Spinal cord (tissue), 10 donors: ENCODE data around the gene SEC61B. TPM values are rescaled to one million over a fixed set of nuclear protein-coding genes. Genes with fewer than 3 reads are reported as not detected.

Experiments
- DNase-seq, 6 donors: peaks; one replicate each; pipeline versions ENCODE4 v3.0.0 to v3.0.0-alpha.2; 2013 to 2015; ENCODE audit warnings: low spot score in 6 of 6, low read depth in 4 of 6
- H3K27ac ChIP-seq: one replicate; pipeline ENCODE4 v1.5.1; 2013; ENCODE audit warnings: low read depth, low read length, control low read depth
- H3K27me3 ChIP-seq: one replicate; pipeline ENCODE4 v1.6.1; 2013; ENCODE audit warnings: low read length; ENCODE audit not compliant: control insufficient read depth, insufficient read depth
- H3K36me3 ChIP-seq: one replicate; pipeline ENCODE4 v1.6.1; 2013; ENCODE audit warnings: low read length; ENCODE audit not compliant: control insufficient read depth, insufficient read depth
- H3K4me1 ChIP-seq: one replicate; pipeline ENCODE4 v1.6.1; 2013; ENCODE audit warnings: low read length; ENCODE audit not compliant: control insufficient read depth, insufficient read depth
- H3K4me3 ChIP-seq: one replicate; pipeline ENCODE4 v1.5.1; 2013; ENCODE audit warnings: low read depth, low read length, control low read depth
- H3K9me3 ChIP-seq: one replicate; pipeline ENCODE4 v1.6.1; 2013; ENCODE audit warnings: low read length; ENCODE audit not compliant: control insufficient read depth, insufficient read depth
- WGBS: methylation state at CpG from one replicate; pipeline ENCODE4 v1.1.5; 2013; ENCODE audit warnings: missing lambda C conversion rate; ENCODE audit not compliant: insufficient coverage; 5-methylcytosine and 5-hydroxymethylcytosine counted together
- polyA plus RNA-seq, 2 donors: library from polyadenylated mRNA; unstranded; fragments of 120-200 nt; gene quantifications; one replicate each; pipeline ENCODE4 v1.2.1, GENCODE V29; 2013; ENCODE audit not compliant: insufficient read length in 2 of 2
- total RNA-seq, 2 donors: library from RNA; depleted of rRNA in 1 of 2; stranded (reverse); fragments of 120-200 nt in 1 of 2; fragments of >200 nt in 1 of 2; gene quantifications; one replicate each; pipeline versions ENCODE4 v1.2.3 to v1.2.4, GENCODE V29; 2013 to 2014
- donor health status: healthy.

SEC61B gene
- total and polyA plus RNA-seq, 4 donors: 39.6 to 168 (median 129) TPM

DNA sequence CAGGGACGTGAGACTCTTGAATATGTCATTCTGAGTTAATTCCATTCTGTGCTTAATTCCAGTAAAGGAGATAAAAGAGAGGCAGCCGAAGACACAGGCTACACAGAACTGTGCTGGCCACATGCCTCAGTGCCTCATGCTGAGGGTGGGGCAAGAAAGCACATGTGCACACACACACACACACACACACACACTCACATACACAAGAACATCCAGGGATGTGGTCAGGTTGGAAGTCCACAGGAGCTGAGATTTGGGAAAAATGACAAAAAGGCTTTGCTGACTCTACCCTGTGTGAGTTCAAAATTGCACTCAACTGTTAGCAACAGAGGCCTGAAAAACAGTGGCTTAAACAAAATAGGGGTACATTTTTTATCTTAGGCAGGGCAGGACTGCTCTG is 40.9 kb upstream of the SEC61B start:
- peaks cover 4% of the 10 kb centered on the region for H3K27me3 ChIP-seq
- H3K27ac ChIP-seq: no peak overlapping the region
- no peaks in the 10 kb centered on the region for H3K36me3 ChIP-seq
- no peaks in the 10 kb centered on the region for H3K9me3 ChIP-seq
- H3K4me3 ChIP-seq: no peak overlapping the region
- DNase-seq: no peak
- H3K4me1 ChIP-seq: peaks cover 13% of the 10 kb centered on the region
- WGBS: no CpG with 5 or more reads among the region's 2 CpGs

DNA sequence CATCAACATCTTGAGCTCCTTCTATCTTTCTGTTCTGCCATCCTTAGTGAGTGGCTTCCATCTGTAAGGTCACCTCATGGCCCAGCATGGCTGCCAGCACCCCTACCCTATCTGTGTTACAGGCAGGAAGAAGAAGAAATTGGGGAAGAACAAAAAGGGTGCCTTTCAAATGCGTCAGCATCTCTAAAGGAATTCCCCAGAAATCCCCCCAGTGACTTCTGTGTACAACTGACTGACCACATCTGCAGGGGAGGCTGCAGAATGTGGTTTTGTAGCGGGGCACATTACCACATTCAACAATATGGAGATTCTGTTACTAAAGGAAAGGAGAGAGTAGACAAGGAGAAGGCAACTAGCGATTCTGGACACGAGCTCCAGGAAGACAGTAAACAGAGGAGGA is 40.5 kb upstream of the SEC61B start:
- Histone ChIP-seq H3K27me3 (peaks cover 4% of the 10 kb centered on the region), H3K27ac (no peak overlapping the region), H3K4me3 (no peak overlapping the region), H3K9me3 (no peaks in the 10 kb centered on the region), H3K36me3 (no peaks in the 10 kb centered on the region), H3K4me1 (peaks cover 13% of the 10 kb centered on the region)
- no peak for DNase-seq
- WGBS: no CpG with 5 or more reads among the region's 4 CpGs

DNA sequence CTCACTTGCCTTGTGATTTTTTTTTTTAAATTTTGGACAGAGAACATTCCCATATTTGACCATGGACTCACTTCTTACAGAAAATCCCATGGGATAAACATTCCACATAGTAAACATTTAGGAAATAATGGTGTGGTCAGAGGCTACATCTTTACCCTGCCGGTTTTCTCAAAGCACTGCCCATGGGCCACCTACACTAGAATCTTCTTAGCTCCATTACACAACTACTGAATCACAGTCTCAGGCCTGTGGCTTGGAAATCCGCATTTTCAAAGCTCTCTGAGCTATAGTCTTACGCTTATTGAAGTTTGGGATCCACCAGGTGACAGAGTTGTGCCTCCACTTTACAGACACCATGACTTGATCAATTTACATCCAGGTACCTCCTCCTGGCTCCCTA is 39.7 kb upstream of the SEC61B start:
- Histone ChIP-seq H3K36me3 (no peaks in the 10 kb centered on the region), H3K27ac (no peak overlapping the region), H3K9me3 (no peaks in the 10 kb centered on the region), H3K4me1 (peaks cover 13% of the 10 kb centered on the region), H3K4me3 (no peak overlapping the region), H3K27me3 (peaks cover 4% of the 10 kb centered on the region)
- DNase-seq: no peak
- WGBS: 94% methylated on average over 3 of the region's 3 CpGs

DNA sequence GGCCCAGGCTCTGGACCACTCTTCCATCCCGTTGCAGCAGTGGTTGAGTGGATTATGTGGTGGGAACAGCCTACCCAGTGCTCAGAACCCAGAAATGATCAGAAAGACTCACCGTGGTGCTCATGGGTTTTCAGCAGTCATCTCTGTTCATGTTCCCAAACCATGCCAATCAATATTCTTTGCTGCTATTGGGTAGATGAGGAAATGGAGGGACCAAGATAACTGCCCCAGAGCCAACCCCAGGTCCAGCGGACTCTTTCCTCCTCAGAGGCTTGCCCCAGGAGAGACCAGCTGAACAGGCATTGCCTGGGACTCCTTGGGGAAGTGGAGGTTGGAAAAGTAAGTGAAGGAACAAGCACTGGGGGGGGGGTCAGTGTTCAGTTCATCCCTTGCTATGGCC is 38.5 kb upstream of the SEC61B start:
- H3K4me1 ChIP-seq: peaks cover 13% of the 10 kb centered on the region
- no peak overlapping the region for H3K27ac ChIP-seq
- no peaks in the 10 kb centered on the region for H3K36me3 ChIP-seq
- no peak overlapping the region for H3K4me3 ChIP-seq
- no peak for DNase-seq
- WGBS: no CpG with 5 or more reads among the region's 3 CpGs
- peaks cover 4% of the 10 kb centered on the region for H3K27me3 ChIP-seq
- no peaks in the 10 kb centered on the region for H3K9me3 ChIP-seq

DNA sequence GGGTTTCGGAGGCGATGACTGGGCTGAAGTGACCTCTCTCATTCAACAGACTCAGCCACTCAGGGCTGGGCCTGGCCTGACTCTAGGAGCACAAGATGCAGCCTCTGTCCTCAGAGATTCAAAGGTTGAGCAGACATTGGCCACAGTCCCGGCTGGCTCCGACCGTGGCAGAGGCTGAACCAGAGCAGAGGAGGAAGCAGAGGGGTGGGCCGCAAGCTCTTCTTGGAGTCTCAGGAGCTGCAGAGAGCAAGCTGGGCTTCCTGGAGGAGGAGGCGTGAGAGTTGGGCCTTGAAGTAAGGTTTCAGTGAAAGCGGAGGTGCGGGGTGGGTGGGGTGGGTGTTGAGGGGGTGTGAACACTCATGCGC is 38.0 kb upstream of the SEC61B start:
- 64% methylated on average over 9 of the region's 10 CpGs for WGBS
- no peak for DNase-seq
- no peak overlapping the region for H3K4me3 ChIP-seq
- no peaks in the 10 kb centered on the region for H3K9me3 ChIP-seq
- H3K27ac ChIP-seq: no peak overlapping the region
- H3K36me3 ChIP-seq: no peaks in the 10 kb centered on the region
- peaks cover 13% of the 10 kb centered on the region for H3K4me1 ChIP-seq
- peaks cover 4% of the 10 kb centered on the region for H3K27me3 ChIP-seq

DNA sequence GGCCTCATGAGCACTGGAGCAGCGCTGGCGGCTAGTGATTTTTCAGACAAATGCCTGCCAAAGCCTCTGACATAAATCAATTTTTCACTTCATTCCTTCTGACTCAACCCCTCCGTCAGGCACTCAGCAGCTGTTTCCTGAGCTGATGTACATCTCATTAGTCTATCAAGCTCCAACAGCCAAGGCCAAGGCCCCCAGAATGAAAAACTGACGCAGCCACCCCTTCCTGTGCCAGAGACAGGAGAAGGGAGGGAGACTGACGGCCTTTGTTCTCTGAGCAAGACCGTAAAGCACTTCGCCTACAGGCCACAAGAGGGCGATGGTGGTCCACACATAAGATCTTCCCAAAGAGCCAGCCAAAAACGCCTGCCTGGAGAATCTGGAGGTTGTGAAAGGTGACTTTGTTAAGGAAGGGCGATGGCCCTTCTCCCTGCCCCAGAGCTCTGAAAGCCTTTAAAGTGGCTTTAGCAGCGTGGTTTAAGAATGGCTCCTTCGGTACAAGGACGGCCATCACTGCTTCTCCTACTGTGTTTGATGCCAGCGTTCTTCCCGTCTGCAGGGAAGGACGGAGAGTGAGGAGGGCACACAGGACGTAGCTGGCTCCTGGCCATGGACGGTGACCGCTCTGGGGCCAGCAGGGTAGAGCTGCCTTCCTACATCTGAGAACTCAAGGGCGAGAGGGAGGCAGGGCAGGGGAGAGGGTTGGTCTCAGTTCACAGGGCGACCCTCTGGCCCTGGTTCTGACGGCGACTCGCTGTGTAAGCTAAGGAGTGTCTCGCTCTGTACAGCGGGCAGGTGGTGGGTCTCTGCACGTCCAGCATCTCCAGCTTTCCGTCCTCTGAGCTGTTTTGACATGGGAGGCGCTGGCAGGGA is 37.4 kb upstream of the SEC61B start:
- WGBS: 51% methylated on average over 22 of the region's 29 CpGs
- Histone ChIP-seq H3K9me3 (no peaks in the 10 kb centered on the region), H3K4me1 (peaks cover 13% of the 10 kb centered on the region), H3K27me3 (peaks cover 4% of the 10 kb centered on the region), H3K36me3 (no peaks in the 10 kb centered on the region), H3K4me3 (peak overlapping the region; percentile 16), H3K27ac (no peak overlapping the region)
- DNase-seq: peak; percentile 81 to 98 (median 89)

DNA sequence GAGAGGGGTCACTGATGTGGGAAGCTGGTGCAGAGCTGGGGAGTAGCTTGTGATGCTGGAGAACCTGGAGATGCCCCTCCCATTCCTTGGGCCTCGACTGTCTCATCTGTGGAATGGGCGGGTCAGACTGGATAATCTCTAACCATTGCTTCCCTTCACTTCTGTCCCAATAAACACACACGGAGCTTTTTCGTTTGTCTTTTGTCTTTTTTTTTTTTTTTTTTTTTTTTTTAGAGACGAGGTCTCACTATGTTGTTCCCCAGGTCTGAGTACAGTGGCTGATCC is 36.8 kb upstream of the SEC61B start:
- Histone ChIP-seq H3K4me3 (no peak overlapping the region), H3K9me3 (no peaks in the 10 kb centered on the region), H3K27me3 (peaks cover 4% of the 10 kb centered on the region), H3K27ac (no peak overlapping the region), H3K4me1 (peaks cover 13% of the 10 kb centered on the region), H3K36me3 (no peaks in the 10 kb centered on the region)
- WGBS: 60% methylated on average over 1 of the region's 5 CpGs
- DNase-seq: no peak

DNA sequence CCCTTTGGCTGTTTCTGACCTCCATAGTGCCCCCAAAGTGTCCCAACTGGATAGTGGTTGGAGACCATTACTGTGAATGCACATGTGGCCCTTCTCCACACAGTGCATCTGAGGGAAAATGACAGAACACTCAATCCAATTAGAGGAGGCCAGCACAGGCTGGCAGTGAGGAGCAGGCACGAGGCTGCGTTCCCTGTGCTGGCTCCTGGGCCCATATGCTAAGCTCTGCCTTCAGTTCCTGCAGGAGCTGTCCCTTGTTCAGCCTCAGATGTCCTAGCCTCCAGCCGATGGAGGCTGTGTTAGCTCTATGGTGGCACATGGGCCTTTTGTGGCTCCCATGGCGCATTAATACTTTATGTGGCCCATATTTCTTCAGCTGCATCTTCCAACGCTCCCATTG is 36.1 kb upstream of the SEC61B start:
- Histone ChIP-seq H3K27ac (no peak overlapping the region), H3K9me3 (no peaks in the 10 kb centered on the region), H3K27me3 (peaks cover 4% of the 10 kb centered on the region), H3K4me3 (no peak overlapping the region), H3K36me3 (no peaks in the 10 kb centered on the region), H3K4me1 (peaks cover 13% of the 10 kb centered on the region)
- 83% methylated on average over 4 of the region's 5 CpGs for WGBS
- no peak for DNase-seq

DNA sequence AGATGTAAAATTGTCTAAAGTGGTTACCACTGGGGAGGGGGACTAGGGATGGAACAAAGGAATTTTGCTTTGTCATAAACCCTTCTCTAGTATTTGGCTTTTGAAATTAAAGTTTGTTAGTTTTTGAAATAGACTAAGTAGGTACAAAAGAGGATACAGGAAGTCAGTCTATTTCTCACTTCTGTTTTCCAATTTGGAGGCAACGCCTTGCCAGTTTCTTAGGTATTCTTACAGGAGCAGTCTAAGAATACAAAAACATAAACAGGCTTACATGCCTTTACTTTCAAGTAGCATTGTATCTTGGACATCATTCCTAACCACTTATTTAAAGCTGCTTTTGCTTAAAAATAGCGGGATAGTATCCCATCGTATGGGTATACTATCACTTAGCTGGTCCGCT is 34.8 kb upstream of the SEC61B start:
- H3K36me3 ChIP-seq: no peaks in the 10 kb centered on the region
- peaks cover 4% of the 10 kb centered on the region for H3K27me3 ChIP-seq
- no peak overlapping the region for H3K27ac ChIP-seq
- H3K4me1 ChIP-seq: peaks cover 13% of the 10 kb centered on the region
- no peak overlapping the region for H3K4me3 ChIP-seq
- WGBS: 100% methylated on average over 1 of the region's 4 CpGs
- no peaks in the 10 kb centered on the region for H3K9me3 ChIP-seq
- no peak for DNase-seq

DNA sequence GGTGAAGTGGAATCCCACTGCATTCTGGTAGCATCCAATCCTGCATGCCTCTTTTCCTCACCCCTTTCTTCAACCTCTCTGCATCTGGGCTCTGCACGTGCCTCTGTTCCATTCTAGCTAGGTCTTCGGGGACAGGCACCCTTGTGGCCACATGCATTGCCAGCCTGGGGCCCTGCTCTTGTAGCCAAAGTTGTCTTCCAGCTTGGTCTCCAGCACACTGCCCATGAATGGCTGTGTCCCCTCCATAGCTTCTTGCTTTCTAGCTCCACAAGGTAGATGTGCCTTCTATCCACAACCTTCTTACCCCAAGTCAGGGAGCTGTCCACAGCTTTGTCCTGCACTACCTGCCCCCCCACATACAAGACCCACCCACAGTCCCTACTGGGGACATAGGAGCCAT is 32.9 kb upstream of the SEC61B start:
- H3K27ac ChIP-seq: no peak overlapping the region
- no peaks in the 10 kb centered on the region for H3K36me3 ChIP-seq
- H3K4me3 ChIP-seq: no peak overlapping the region
- no peaks in the 10 kb centered on the region for H3K9me3 ChIP-seq
- no peak for DNase-seq
- H3K27me3 ChIP-seq: no peaks in the 10 kb centered on the region
- WGBS: 17% methylated on average over 2 of the region's 2 CpGs
- H3K4me1 ChIP-seq: peaks cover 9% of the 10 kb centered on the region
